ENCODE measurements around the gene SPRR4. TPM values are rescaled to one million over a fixed set of nuclear protein-coding genes. Genes with fewer than 3 reads are reported as not detected.

Gene SPRR4
- total RNA-seq, 2 donors from 2014 or later, result not detected

GRCh38 chr1:152959273-152959672, 11.2 kb upstream of the SPRR4 start:
- Histone ChIP-seq H3K36me3 (no peaks in the 10 kb centered on the region), H3K4me3 (no peak overlapping the region), H3K4me1 (ENCODE audit: control insufficient read depth in 1 of 2, low read depth in 2 of 2) (no peaks in the 10 kb centered on the region), H3K27me3 (replicated peaks; ENCODE audit: insufficient read depth) (no peaks in the 10 kb centered on the region), H3K9me3 (no peaks in the 10 kb centered on the region), H3K27ac (no peak overlapping the region)
- DNase-seq (ENCODE audit: low spot score) (no peak), ATAC-seq (ENCODE audit: insufficient number of reproducible peaks, low FRiP score, low read depth) (no peak)
- TF ChIP-seq, protein P1, sequence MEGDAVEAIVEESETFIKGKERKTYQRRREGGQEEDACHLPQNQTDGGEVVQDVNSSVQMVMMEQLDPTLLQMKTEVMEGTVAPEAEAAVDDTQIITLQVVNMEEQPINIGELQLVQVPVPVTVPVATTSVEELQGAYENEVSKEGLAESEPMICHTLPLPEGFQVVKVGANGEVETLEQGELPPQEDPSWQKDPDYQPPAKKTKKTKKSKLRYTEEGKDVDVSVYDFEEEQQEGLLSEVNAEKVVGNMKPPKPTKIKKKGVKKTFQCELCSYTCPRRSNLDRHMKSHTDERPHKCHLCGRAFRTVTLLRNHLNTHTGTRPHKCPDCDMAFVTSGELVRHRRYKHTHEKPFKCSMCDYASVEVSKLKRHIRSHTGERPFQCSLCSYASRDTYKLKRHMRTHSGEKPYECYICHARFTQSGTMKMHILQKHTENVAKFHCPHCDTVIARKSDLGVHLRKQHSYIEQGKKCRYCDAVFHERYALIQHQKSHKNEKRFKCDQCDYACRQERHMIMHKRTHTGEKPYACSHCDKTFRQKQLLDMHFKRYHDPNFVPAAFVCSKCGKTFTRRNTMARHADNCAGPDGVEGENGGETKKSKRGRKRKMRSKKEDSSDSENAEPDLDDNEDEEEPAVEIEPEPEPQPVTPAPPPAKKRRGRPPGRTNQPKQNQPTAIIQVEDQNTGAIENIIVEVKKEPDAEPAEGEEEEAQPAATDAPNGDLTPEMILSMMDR (IDR thresholded peaks at IDR 0.05), result no peak

DNA sequence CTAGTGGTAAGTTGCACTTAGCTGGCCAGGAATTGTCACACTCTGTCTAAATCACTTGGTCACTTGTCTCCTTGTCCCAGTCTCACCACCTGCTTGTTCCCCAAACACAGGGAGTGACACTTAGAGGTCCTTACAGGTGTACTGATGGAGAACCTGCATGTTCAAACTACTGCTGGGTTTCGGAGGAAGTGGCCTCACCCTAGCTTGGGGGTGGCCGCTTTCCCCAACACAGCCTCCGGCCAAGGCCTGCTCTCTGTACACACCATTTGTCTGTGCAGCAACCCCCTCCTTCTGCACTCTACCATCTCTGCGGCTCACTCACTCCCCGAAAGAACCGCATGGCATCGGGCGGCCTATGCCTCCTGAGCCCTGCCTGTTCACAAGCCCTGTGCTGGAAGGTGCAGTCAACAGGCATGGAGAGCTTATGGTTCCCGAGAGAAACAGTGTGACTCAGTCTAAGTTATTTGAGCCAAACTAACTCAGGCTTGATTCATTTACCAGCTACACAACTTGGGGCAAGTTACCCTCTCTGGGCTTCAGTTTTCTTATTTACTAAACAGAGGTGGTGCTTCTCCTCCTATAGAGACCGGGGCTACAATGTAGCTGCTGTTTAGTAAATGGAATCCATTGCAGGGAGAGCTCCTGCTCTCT, 10.5 kb upstream of the SPRR4 start:
- Histone ChIP-seq H3K4me3 (no peak overlapping the region), H3K36me3 (no peaks in the 10 kb centered on the region), H3K27me3 (replicated peaks; ENCODE audit: insufficient read depth) (no peaks in the 10 kb centered on the region), H3K9me3 (no peaks in the 10 kb centered on the region), H3K4me1 (ENCODE audit: control insufficient read depth in 1 of 2, low read depth in 2 of 2) (no peaks in the 10 kb centered on the region), H3K27ac (no peak overlapping the region)
- TF ChIP-seq, protein P1 (IDR thresholded peaks at IDR 0.05), result no peak
- DNase-seq (ENCODE audit: low spot score), result no peak
- ATAC-seq (ENCODE audit: insufficient number of reproducible peaks, low FRiP score, low read depth), result no peak

- DNase-seq (ENCODE audit: low spot score) (no peak), ATAC-seq (ENCODE audit: insufficient number of reproducible peaks, low FRiP score, low read depth) (no peak)
- Histone ChIP-seq H3K4me3 (no peak overlapping the region), H3K4me1 (ENCODE audit: control insufficient read depth in 1 of 2, low read depth in 2 of 2) (no peaks in the 10 kb centered on the region), H3K36me3 (no peaks in the 10 kb centered on the region), H3K27me3 (replicated peaks; ENCODE audit: insufficient read depth) (no peaks in the 10 kb centered on the region), H3K27ac (no peak overlapping the region), H3K9me3 (no peaks in the 10 kb centered on the region)
- TF ChIP-seq, protein P1 (IDR thresholded peaks at IDR 0.05), result no peak
Observed at GRCh38 chr1:152960452-152961044, 9.9 kb upstream of the SPRR4 start.

DNA sequence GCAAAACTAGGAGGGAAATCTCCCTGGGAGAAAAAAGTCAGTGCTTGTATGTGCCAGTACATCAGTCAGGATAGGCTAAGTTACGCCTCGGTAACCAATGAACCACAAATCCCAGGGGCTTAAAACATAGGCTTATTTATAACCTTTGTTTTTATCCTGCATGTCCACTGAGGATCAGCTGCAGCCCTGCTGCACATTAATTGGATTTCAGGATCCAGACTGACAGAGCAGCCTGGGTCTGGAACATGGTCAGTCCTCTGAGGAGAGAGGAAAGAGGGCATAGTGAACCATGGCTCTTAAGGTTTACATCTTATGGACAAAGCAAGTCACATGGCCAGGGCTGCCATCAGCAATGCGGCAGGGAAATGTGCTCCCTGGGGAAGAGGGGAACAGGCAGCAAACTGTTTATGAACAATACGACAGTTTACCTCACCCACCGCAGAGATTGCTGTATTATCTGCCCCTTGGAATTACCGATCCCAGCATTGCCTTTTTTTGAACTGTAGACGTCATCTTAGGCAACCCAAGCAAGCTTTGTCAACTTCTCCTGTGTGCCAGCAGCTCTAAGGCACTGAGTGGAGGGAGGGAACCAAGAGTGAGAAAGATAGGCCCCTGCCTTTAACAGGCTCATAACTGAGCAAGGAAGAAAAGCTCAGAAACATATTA, 9.1 kb upstream of the SPRR4 start:
- no peaks in the 10 kb centered on the region for H3K9me3 ChIP-seq
- DNase-seq (ENCODE audit: low spot score), result no peak
- H3K36me3 ChIP-seq, result no peaks in the 10 kb centered on the region
- H3K4me1 ChIP-seq (ENCODE audit: control insufficient read depth in 1 of 2, low read depth in 2 of 2), result no peaks in the 10 kb centered on the region
- no peak overlapping the region for H3K4me3 ChIP-seq
- TF ChIP-seq, protein P1 (IDR thresholded peaks at IDR 0.05), result no peak
- ATAC-seq (ENCODE audit: insufficient number of reproducible peaks, low FRiP score, low read depth), result no peak
- H3K27ac ChIP-seq, result no peak overlapping the region
- H3K27me3 ChIP-seq (replicated peaks; ENCODE audit: insufficient read depth), result no peaks in the 10 kb centered on the region

- TF ChIP-seq, protein P1 (IDR thresholded peaks at IDR 0.05), result no peak
- DNase-seq (ENCODE audit: low spot score), result no peak
- Histone ChIP-seq H3K36me3 (no peaks in the 10 kb centered on the region), H3K4me3 (no peak overlapping the region), H3K27ac (no peak overlapping the region), H3K27me3 (replicated peaks; ENCODE audit: insufficient read depth) (no peaks in the 10 kb centered on the region), H3K4me1 (ENCODE audit: control insufficient read depth in 1 of 2, low read depth in 2 of 2) (no peaks in the 10 kb centered on the region), H3K9me3 (no peaks in the 10 kb centered on the region)
- no peak for ATAC-seq (ENCODE audit: insufficient number of reproducible peaks, low FRiP score, low read depth)
Observed at GRCh38 chr1:152962876-152963415, 7.5 kb upstream of the SPRR4 start.

Data from thoracic aorta (tissue), 2 donors.